Pons (tissue), 1 donor: Measurements from ENCODE around the gene ING2.
"Not testable (repeated sequence)": the region's sequence is repeated elsewhere in the genome, so short reads cannot be mapped to it uniquely, and the experiment has no call there.

Source experiments
- DNase-seq: peaks from one replicate; pipeline ENCODE4 v3.0.0-alpha.2; 2016; ENCODE audit warnings: low spot score

ING2 gene

DNA sequence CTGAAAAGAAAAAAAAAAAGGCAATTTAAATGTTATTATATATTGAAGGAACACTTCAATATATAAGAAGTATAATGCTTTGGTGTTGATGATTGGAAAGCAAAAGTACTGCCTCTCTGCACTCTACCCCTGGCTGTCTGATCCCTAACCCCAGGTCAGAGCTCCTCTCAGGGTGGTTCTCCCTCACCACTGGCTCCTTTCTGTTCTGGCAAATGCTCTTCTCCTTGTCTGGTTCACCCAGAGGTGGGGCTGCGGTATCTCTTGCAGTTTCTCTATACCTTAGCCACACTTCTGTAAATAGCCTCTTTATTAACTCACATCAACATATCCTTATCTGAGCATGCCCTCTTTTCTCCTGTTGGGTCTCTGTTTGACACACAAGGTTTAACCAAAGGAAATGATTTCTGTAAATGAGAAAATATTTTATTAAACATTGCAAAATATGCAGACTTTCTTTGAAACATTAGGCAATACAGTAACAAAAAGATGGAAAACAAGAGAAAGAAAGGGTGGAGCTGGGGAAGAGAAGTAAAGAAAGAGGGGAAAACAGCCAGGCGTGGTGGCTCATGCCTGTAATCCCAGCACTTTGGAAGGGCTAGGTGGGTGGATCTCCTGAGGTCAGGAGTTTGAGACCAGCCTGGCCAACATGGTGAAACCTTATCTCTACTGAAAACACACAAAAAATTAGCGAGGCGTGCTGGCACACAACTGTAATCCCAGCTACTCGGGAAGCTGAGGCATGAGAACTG, 45.7 kb downstream of the ING2 start:
- no peak for DNase-seq

DNA sequence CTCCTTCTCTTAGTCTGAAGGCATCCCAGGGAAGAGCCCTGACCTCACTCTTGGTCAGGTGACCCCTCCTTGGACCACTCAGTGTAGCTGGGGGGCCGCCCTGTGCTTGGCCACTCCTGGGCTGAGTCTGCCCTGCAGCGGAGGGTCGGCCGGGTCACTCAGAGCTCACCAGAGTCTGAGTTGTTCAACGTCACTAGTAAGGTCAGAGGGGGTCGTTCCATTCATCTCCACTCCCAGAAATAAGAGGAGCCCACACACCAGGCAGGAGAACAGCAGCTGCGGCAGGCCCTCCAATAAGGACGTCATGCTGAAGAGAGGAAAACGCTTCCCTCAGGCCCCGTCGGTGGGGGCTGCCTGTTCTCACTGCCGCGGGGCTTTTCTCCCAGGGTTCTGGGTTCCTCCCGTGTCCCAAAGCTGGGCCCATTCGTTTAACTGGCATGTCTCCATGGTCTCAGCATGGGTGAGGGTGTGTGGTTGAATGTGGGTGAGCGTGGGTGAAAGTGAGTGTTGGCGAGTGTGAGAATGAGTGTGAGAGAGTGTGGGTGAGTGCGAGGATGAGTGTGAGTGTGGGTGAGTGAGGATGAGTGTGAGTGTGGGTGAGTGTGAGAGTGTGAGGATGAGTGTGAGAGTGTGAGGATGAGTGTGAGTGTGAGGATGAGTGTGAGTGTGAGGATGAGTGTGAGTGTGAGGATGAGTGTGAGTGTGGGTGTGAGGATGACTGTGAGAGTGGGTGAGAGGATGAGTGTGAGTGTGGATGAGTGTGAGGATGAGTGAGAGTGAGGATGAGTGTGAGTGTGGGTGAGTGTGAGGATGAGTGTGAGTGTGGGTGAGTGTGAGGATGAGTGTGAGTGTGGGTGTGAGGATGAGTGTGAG, 47.7 kb downstream of the ING2 start:
- DNase-seq: no peak

DNA sequence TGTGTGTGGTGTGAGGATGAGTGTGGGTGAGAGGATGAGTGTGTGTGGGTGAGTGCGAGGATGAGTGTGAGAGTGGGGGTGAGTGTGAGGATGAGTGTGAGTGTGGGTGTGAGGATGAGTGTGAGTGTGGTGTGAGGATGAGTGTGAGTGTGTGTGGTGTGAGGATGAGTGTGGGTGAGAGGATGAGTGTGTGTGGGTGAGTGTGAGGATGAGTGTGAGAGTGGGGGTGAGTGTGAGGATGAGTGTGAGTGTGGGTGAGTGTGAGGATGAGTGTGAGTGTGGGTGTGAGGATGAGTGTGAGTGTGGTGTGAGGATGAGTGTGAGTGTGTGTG, 48.3 kb downstream of the ING2 start:
- not testable (repeated sequence) for DNase-seq

DNA sequence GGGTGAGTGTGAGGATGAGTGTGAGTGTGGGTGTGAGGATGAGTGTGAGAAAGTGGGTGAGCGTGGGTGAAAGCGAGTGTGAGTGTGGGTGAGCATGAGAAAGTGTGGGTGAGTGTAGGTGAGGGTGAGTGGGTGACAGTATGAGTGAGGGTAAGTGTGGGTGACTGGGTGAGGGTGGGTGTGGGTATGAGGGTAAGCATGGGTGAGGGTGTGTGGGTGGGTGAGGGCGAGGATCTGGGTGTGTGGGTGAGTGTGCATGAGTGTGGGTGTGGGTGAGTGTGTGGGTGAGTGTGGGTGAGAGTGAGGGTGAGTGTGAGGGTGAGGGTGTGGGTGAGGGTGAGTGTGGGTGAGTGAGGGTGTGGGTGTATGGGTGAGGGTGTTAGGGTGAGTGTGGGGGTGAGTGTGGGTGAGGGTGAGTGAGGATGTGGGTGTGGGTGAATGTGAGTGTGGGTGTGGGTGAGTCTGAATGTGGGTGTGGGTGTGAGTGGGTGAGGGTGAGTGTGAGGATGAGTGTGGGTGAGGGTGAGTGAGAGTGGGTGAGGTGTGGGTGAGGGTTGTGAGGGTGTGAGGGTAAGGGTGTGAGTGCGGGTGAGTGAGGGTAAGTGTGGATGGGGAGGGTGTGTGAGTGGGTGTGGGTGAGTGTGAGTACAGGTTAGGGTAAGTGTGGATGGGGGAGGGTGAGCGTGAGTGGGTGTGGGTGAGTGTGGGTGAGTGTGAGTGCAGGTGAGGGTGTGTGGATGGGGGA, 48.9 kb downstream of the ING2 start:
- DNase-seq: no peak

DNA sequence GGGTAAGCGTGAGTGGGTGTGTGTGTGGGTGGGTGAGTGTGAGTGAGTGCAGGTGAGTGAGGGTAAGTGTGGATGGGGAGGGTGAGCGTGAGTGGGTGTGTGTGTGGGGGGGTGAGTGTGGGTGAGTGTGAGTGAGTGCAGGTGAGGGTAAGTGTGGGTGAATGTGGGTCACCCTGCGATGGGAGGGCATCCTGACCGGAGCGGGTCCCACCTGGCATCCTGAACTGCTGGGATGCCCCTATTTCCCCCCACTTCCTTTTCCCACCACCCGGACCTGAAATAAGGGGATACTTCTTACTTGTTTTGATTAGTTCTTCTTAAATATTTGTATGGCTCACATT, 49.5 kb downstream of the ING2 start:
- no peak for DNase-seq

DNA sequence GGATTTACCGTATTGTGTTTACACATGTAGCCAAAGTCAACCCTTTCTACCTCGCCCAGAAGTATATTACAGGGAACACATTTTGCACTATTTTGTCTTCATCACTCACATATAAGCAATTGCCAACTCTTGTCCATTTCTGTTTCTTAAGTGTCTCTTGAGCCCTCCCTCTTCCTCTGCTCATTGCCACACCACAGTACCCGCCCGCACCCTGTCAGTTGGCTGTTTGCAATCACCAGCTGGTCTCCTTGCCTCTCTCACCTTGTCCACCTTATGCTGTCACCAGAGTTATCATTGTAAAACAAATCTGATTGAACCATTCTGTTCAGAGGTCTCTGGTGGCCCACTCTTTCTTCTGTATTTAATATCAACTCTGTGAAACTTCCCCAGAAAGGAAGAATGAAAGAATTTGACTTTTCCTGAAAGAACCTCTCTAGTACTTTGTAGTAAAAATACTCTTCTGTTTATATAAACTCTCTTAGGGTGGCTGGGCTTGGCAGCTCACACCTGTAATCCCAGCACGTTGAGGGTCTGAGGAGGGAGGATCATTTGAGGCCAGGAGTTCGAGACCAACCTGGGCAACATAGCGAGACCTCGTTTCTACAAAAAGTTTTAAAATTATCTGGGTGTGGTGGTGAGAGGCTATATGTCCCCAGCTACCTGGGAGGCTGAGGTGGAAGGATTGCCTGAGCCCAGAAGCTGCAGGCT, 50.2 kb downstream of the ING2 start:
- no peak for DNase-seq

DNA sequence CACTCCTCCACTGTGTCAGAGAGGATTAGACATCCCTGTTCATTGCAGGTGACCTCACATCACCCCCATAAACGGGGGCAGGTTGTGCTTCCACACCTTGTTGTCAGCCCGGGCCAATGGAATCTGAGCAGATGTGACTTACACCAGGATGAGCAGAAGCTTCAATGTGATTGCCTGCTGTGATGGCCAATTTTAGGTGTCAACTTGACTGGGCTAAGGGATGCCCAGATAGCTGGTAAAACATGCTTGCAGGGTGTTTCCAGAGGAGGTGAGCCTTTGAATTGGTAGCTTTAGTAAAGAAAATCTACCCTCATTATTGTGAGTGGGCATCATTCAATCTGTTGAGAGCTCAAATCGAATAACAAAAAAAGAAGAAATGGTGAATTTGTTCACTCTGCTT, 52.1 kb downstream of the ING2 start:
- DNase-seq: no peak

DNA sequence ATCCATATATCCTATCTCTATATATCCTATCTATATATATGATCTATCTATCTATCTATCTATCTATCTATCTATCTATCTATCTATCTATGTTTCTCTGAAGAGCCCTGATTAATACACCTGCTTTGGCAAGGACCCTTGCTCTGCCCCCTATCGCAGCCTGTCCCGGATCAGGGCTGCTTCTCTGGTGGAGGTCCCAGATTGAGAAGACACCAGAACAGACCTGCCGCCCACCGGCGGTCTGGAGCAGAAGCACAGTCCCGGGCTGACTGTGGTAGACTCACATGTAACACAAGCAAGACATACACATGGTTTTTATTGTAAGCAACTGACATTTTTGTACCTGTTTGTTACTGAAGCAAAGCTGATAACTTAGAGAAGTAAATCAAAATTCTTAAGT, 52.8 kb downstream of the ING2 start:
- no peak for DNase-seq

DNA sequence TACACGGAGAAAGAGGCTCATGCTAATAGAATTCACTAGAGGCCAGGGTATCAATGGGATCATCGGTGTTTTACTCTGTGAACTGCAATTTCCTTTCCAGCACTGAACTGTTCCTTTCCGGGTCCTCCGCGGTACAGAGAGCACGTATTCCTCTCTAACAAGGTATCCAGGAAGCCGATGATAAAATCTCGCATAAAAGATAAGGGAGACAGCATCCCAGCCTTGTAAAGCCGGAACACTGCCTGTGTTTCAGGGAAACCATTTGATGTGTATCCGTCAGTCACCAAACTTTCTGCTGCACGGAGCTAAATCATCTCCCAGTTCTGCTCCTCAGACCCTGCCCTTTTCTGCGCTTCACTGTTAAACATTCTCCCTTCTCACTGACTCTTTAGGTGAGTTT, 54.0 kb downstream of the ING2 start:
- DNase-seq: no peak

DNA sequence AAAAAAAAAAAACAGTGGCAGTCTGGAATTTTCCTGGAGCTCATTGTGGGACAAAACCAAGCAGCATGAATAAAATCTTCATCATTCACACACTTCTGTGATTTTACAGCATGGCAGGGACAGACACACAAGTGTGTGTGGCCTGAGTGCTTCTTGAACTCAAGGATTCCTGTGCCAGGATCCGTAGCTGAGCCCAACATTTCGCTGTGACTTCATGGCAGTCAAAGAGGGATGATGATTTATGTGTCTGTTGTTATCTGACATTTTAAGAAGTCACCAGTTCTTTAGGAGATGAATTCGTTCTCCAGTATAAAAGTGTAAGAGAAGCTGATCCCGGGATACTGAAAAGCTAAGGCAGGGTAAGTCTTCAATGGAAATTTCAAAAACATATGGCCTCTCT, 57.0 kb downstream of the ING2 start:
- DNase-seq: no peak
